ENCODE results near the gene POLG. TPM values are rescaled to one million over a fixed set of nuclear protein-coding genes. Genes with fewer than 3 reads are reported as not detected.
A peak's percentile ranks its signal among the peaks of the same experiment; 100 is the strongest.

Gene POLG
- total and polyA plus RNA-seq, 2 of the 4 experiments (the other 2 are of a cell fraction): 19.9 to 30.6 TPM

DNA sequence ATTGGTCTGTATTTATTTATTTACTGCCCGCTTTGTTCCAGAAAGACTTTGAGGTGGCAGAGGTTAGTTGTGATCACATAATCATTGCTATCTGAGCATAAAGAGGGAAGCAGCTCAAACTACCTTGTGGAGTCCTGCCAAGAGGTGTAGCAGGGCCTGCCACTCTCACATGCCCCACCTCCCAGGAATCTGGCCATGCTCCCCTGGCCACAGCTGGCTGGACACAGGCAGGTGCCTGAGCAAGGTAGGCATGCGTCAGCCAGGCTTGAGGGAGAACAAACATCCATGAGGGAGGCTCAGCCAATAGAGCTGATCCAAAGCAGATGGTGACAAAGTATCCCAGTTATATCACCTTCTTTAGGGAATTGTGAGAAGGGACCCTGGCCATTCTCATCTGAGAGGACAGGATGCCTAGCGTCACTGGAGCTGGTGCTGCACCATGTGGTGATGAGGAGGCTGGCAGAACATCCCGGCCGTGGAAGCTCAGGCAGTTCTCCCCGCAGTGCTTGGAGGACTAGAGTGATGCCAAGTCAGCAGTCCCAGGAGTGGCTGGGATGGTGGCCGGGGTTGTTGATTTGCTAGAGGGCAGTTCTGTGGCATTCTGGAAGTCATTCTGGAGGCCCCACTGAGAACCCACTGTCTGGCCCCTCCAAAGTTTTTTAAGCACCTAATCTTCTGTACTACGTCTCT, 6.8 kb upstream of the POLG start:
- Histone ChIP-seq H3K9ac (ENCODE audit: low read depth, low read length) (no peak overlapping the region), H4K5ac (ENCODE audit: low read depth, low read length) (no peak overlapping the region), H3K4me3 (ENCODE audit: insufficient read depth, low read depth, low read length) (no peak overlapping the region), H3K27me3 (ENCODE audit: control insufficient read depth, insufficient read depth, low read length) (peaks cover 37% of the 10 kb centered on the region), H3K4me1 (ENCODE audit: control insufficient read depth, insufficient read depth, low read length) (no peaks in the 10 kb centered on the region), H3K56ac (ENCODE audit: extremely low read depth, insufficient read depth, low read length) (no peak overlapping the region), H2BK120ac (ENCODE audit: low read depth, low read length) (no peak overlapping the region), H2AK5ac (ENCODE audit: low read depth, low read length) (no peak overlapping the region), H3K4me2 (ENCODE audit: low read depth, low read length) (no peak overlapping the region), H3K27ac (ENCODE audit: insufficient read depth, low read length) (no peak overlapping the region), H3K9me1 (ENCODE audit: insufficient read depth, low read length) (no peaks in the 10 kb centered on the region), H2BK5ac (ENCODE audit: low read depth, low read length, poor library complexity, severe bottlenecking) (no peak overlapping the region), H4K8ac (ENCODE audit: low read depth in 2 of 2, low read length in 2 of 2) (no peak overlapping the region), H4K20me1 (ENCODE audit: insufficient read depth, low read length) (no peaks in the 10 kb centered on the region), H4K91ac (ENCODE audit: insufficient read depth, low read depth, low read length) (no peak overlapping the region), H2AFZ (replicated peaks; ENCODE audit: low read length, poor library complexity) (peak overlapping the region; percentile 19), H3K14ac (replicated peaks; ENCODE audit: low read depth, low read length) (no peak overlapping the region), H3K23ac (ENCODE audit: low read depth, low read length) (no peak overlapping the region), H2AK9ac (replicated peaks; ENCODE audit: low read depth, low read length, poor library complexity) (no peak overlapping the region), H2BK20ac (ENCODE audit: low read depth, low read length) (no peak overlapping the region), H3K79me1 (ENCODE audit: low read depth in 1 of 2, low read length in 2 of 2) (no peaks in the 10 kb centered on the region), H3K18ac (ENCODE audit: low read depth, low read length) (no peak overlapping the region), H3K9me3 (ENCODE audit: control insufficient read depth, insufficient read depth, low read length) (no peaks in the 10 kb centered on the region), H2BK15ac (ENCODE audit: low read depth, low read length) (no peak overlapping the region), H3K36me3 (ENCODE audit: control insufficient read depth, insufficient read depth, low read length) (no peaks in the 10 kb centered on the region), H3K4ac (ENCODE audit: low read depth, low read length) (no peak overlapping the region)
- ChIA-PET CTCF (interaction anchor here (1.1 kb wide), 1 partner anchor 18 kb away, joined by 3 read pairs; no protein-coding TSS in a partner anchor), POLR2A (ENCODE audit: unreplicated experiment) (no interaction called here)
- in situ Hi-C loops (cut with MboI; ENCODE audit: low sequenced_read_pairs) (no loop called here), dilution Hi-C loops (cut with HindIII; ENCODE audit: low sequenced_read_pairs, unreplicated experiment) (no loop called here), intact Hi-C loops (cut with micrococcal nuclease) (no loop called here)
- no peak for ATAC-seq (ENCODE audit: low read depth)
- no TSS peak for BruUV-seq (replicated peaks)
- DNase-seq: no peak
- WGBS, 2 experiments (ENCODE audit: extremely low coverage in 2 of 2, insufficient read length in 1 of 2): 0% methylated on average over 1 of the region's 8 CpGs; no CpG with 5 or more reads in 1 of the 2 experiments
- TF ChIP-seq CHD1 (IDR thresholded peaks at IDR 0.05; ENCODE audit: low read depth, low read length) (no peak), CEBPB (IDR thresholded peaks at IDR 0.05; ENCODE audit: low read depth, low read length) (no peak)

Measured in IMR-90 (cell line).